ENCODE data around the gene DAO.
"Not testable (repeated sequence)": the region's sequence is repeated elsewhere in the genome, so short reads cannot be mapped to it uniquely, and the experiment has no call there.

Gene DAO

GRCh38 chr12:108850854-108851573 lies 28.9 kb upstream of the DAO start:
- no peak for DNase-seq

GRCh38 chr12:108852674-108853309 lies 27.1 kb upstream of the DAO start:
- DNase-seq = no peak

- no peak for DNase-seq
These were observed 26.5 kb upstream of the DAO start for GRCh38 chr12:108853426-108853825.

- DNase-seq = no peak
These were observed 25.9 kb upstream of the DAO start for GRCh38 chr12:108853981-108854446.

- DNase-seq = no peak
These were observed 25.2 kb upstream of the DAO start for GRCh38 chr12:108854451-108855283.

GRCh38 chr12:108855284-108856169 lies 24.4 kb upstream of the DAO start:
- DNase-seq = no peak

- DNase-seq = no peak
These were observed 23.8 kb upstream of the DAO start for GRCh38 chr12:108856170-108856427.

GRCh38 chr12:108856428-108857157 lies 23.3 kb upstream of the DAO start:
- DNase-seq = no peak

- DNase-seq = no peak
These were observed 22.8 kb upstream of the DAO start for GRCh38 chr12:108857158-108857407.

- DNase-seq = no peak
These were observed 21.4 kb upstream of the DAO start for GRCh38 chr12:108858311-108859074.

- DNase-seq = not testable (repeated sequence)
These were observed 20.6 kb upstream of the DAO start for GRCh38 chr12:108859141-108859922.

- DNase-seq = no peak
These were observed 20.0 kb upstream of the DAO start for GRCh38 chr12:108859923-108860291.

GRCh38 chr12:108860443-108860842 lies 19.4 kb upstream of the DAO start:
- DNase-seq = no peak

- DNase-seq = no peak
These were observed 17.9 kb upstream of the DAO start for GRCh38 chr12:108861878-108862587.

- no peak for DNase-seq
These were observed 17.3 kb upstream of the DAO start for GRCh38 chr12:108862588-108862959.

- DNase-seq = no peak
These were observed 14.7 kb upstream of the DAO start for GRCh38 chr12:108865169-108865568.

GRCh38 chr12:108866083-108866482 lies 13.8 kb upstream of the DAO start:
- not testable (repeated sequence) for DNase-seq

- DNase-seq = no peak
These were observed 11.1 kb upstream of the DAO start for GRCh38 chr12:108868781-108869180.

GRCh38 chr12:108875280-108875679 lies 4.6 kb upstream of the DAO start:
- DNase-seq = no peak

- no peak for DNase-seq
These were observed 4.1 kb upstream of the DAO start for GRCh38 chr12:108875682-108876361.

Data from NCI-H526 treated with DMSO at 0.1 percent for 48 hours (cell line).